UCSD-AML1 (cell line): Measurements from ENCODE around the gene ZNF275.
"Not testable (repeated sequence)": the region's sequence is repeated elsewhere in the genome, so short reads cannot be mapped to it uniquely, and the experiment has no call there.

Source experiments
- DNase-seq: peaks from one replicate; lab custom pipeline; 2025; ENCODE audit not compliant: unreplicated experiment; lab: John Stamatoyannopoulos, UW

Gene ZNF275

GRCh38 chrX:153318811-153319210, 15.1 kb upstream of the ZNF275 start:
- DNase-seq: no peak

GRCh38 chrX:153319295-153320046, 14.5 kb upstream of the ZNF275 start:
- no peak for DNase-seq

GRCh38 chrX:153320047-153320443, 13.9 kb upstream of the ZNF275 start:
- DNase-seq: not testable (repeated sequence)

DNA sequence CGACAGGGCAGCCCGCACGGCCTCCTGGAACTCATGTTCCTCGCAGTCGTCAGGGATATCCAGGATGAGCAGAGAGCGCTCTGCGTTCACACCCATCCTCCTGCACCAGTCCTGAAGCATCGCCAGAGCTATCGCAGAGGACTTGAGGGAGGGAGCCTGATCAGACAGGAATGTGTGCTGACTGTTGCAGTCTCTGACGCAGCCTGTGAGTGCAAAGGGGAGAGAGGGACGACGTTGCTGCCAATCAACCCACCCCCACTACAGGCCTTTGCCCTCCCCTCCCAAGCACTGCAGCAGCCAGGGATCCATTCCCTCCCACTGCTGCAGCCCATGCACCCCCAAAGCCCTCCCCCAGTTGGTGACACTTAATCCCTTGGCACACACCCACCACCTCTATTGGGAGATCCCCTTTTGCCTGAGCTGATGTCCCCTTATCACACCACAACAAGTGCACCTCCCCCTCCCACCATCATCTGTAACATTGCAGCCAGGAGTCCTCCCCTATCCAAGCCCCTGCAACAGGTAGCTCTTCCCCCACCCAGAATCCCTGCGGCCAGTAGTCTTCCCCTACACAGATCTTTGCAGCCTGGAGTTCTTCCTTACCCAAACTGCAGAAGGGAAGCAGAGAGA, 13.3 kb upstream of the ZNF275 start:
- DNase-seq: no peak

- no peak for DNase-seq
These were observed 12.4 kb upstream of the ZNF275 start, which contains the start of gene PNMA6F for GRCh38 chrX:153321381-153322124. Gene PNMA6F (minus strand): TSS chrX:153321767. CDS start chrX:153320674, 1,093 bp downstream.

DNA sequence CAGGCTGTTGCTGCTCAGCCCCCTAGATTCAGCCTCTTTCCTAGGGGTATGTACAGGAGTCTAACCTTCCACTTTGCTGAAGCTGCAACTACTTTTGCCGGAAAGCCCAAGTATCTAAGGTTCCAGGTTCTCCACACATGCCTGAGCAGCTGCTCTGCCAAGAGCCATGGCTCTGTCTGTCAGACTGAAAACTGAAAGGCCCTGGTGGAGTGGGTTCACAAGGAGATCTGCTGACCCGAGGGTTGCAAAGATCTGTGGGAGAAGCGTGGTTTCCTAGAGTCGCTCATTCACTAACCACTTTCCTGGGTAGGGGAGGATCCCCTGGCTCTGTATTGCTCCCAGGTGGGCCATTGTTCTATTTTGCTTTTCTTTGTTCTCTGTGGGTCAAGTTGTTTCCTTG, 6.4 kb upstream of the ZNF275 start:
- no peak for DNase-seq

DNA sequence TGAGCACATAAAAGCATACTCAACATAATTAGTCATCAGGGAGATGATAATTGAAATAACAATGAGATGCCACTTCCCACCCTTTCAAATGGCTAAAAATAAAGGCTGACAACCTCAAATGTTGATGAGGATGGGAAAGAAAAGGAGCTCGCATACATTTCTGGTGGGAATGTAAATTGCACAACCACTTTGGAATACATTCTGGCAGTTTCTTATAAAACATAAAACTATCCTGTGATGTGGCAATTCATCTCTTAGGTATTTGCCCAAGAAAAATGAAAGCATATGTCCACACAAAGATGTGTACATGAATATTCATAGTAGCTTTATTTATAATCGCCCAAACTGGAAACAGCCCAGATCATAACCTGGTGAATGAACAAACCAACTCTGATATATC, 687 bp upstream of the ZNF275 start:
- DNase-seq: no peak

DNA sequence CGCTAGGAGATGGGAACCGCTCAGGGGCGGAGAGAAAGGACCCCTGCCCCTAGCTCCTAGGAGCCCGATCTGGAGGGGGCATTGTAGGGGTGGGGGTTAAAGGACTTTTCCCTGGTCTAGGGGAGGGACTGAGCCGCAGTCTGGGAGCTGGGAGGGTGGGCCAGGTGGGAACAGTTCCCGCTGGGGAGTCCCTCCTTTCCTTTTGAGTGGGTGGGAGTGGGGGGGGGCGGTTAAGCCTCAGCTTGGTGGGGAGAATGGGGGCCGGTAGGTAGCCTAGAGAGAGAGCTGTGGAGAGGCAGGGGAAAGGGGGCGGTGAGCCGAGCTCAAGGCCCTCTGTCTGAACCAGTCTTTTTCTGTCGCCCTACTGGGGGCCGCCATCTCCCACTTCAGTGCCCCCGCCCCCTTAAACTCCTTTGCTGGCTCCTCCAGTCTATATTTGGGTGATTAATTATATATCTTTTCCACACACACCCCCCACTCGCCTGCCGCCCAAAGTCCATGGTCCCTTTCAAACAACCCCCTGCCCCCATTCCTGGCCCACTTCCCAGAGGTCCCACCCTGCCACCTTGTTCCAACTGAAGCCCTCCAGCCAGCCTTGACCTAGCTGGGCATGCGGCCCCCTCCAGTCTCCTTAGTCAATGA, 822 bp downstream of the ZNF275 start:
- no peak for DNase-seq

GRCh38 chrX:153336121-153336894, 2.4 kb downstream of the ZNF275 start:
- no peak for DNase-seq

DNA sequence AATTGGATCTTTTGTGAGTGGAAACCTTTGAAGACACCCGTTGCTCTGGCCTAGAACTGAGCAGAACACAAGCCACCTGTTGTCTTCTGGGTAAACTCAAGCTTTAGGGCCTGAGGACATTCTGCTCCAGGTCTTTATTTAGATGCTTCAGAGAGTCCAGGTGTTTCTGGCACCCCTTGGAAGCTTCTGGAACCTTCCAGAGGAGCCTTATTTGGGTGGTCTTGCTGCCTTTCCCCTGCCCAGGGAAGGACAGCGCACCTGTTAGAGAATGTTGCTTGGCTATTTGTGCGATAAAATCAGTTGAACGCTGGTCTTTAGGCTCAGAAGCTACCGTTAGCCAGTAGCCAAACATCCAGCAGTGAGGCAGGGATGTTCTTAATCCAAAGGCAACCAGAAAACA, 3.0 kb downstream of the ZNF275 start:
- no peak for DNase-seq

- no peak for DNase-seq
These were observed 4.9 kb downstream of the ZNF275 start for GRCh38 chrX:153338836-153339235.

DNA sequence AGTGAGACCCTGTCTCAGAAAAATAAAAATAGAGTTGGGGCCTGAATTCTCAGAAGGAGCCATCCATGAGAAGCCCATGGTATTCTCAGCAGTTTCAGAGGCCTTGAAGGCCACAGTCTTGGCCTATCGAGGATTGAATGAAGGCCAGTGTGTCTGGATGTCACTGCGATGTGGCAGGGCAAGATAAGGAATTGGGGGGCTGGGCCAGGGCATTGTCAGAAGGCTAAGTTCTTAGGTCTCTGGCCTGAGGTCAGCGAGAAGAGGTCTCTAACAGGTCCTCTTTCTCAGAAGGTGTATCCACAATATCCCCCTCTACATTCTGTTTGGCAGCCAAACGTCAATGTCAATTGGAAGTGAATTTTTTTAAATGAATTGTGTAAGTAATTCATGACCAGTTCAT, 5.7 kb downstream of the ZNF275 start:
- no peak for DNase-seq

DNA sequence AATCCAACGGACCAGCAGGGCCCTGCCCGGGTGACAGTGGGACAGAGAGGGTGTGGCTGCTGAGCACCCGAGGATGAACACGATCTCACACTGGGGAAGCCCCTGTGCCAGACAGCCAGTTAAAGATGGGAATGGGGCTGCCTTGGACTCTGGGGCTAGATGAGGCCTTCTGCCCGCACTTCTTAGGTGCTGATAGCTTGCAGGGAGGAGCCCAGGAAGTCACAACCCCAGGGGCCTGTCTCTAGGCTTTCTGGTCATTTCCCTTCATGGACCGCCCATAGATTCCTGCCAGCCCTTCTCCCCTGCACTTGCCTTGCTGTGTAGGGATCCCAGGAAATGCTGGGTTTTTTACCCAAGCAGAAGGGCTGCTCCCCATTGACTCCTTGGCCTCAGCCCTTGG, 6.2 kb downstream of the ZNF275 start:
- no peak for DNase-seq

- DNase-seq: no peak
These were observed 9.0 kb downstream of the ZNF275 start for GRCh38 chrX:153342762-153343558.

DNA sequence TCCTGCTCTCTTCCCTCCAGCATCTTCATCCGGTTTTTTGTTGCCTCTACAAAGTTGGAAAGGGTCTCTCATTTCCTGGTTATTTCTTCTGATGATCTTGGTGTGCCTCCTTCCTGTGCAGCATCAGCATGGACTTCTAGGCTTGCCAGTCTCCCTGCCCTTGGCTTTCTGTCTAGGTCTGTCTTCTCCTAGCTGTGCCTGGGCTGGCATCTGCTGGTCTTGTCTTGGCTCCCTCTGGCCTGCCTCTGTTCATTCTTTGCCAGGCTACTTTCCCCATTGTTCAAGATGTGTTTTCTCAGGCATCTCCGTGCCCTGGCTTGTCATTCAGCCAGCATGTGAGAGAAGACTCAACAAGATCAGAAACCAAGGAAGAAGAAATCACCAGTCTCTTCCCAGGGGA, 9.7 kb downstream of the ZNF275 start:
- DNase-seq: no peak

- no peak for DNase-seq
These were observed 13.6 kb downstream of the ZNF275 start for GRCh38 chrX:153347530-153347929.

GRCh38 chrX:153348421-153348820, 14.5 kb downstream of the ZNF275 start:
- no peak for DNase-seq

- DNase-seq: no peak
These were observed 16.0 kb downstream of the ZNF275 start for GRCh38 chrX:153349952-153350351.

DNA sequence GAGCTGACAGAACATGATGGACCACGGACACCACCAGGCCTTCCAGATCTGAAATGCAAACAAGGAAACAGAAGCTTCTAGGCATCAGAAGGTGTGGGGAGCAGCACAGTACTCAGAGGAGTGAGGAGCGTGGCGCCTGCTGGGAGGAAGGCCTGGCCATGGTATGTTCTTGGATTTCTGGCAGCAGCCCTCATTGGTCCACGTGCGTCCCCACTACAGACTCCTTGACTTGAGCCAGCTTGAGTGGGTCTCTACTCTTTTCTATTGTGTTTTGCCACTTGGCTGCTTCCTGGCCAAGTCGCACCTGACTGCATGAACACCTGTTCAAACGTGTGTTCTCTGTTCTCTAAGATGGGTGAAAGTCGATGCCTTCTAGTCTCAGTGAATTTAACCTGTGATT, 18.0 kb downstream of the ZNF275 start:
- no peak for DNase-seq

DNA sequence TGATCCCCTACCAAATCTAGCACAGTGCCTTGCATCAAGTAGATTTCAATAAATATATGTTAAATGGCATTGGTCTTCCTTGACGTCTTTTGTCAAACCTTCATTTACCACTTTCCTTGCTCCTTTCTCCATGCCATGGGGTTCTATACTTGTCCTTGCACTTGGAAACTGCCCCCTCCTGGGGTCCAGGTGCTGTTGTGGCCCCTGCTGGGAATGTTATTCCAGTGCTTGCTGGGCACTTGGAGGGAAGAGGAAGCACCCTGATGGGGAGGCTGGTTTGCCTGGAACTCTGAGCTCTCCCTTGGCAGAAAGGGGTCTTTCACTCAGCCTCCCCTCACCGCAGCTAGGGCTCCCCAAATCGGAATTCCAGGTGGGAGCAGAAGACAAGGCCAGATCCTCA, 18.9 kb downstream of the ZNF275 start:
- DNase-seq: no peak
